NB4 (cell line): ENCODE results near the gene LPP.

Source experiments
- DNase-seq: peaks from one replicate; pipeline ENCODE4 v3.0.0; 2010; ENCODE audit warnings: low read depth
- H3K4me3 ChIP-seq: one replicate; pipeline ENCODE4 v1.5.1; 2011; ENCODE audit warnings: mild to moderate bottlenecking, low read depth, low read length, moderate library complexity
- MAX ChIP-seq: IDR thresholded peaks from 2 replicates; pipeline ENCODE4 v1.6.1; 2011; ENCODE audit warnings: low read depth, low read length
- MYC ChIP-seq: IDR thresholded peaks from 2 replicates; pipeline ENCODE4 v1.6.1; 2011; ENCODE audit warnings: low read depth, low read length
- POLR2A ChIP-seq: IDR thresholded peaks from 2 replicates; pipeline ENCODE4 v1.6.1; 2011; ENCODE audit warnings: mild to moderate bottlenecking; ENCODE audit not compliant: insufficient read length; ENCODE audit errors: extremely low read depth
- TF ChIP-seq, protein P1 (sequence below): IDR thresholded peaks from one replicate; pipeline ENCODE4 v1.5.1; 2012; ENCODE audit warnings: low read depth, low read length

Gene LPP

GRCh38 chr3:188321258-188321657 lies 167.3 kb downstream of the LPP start:
- TF ChIP-seq, protein P1, sequence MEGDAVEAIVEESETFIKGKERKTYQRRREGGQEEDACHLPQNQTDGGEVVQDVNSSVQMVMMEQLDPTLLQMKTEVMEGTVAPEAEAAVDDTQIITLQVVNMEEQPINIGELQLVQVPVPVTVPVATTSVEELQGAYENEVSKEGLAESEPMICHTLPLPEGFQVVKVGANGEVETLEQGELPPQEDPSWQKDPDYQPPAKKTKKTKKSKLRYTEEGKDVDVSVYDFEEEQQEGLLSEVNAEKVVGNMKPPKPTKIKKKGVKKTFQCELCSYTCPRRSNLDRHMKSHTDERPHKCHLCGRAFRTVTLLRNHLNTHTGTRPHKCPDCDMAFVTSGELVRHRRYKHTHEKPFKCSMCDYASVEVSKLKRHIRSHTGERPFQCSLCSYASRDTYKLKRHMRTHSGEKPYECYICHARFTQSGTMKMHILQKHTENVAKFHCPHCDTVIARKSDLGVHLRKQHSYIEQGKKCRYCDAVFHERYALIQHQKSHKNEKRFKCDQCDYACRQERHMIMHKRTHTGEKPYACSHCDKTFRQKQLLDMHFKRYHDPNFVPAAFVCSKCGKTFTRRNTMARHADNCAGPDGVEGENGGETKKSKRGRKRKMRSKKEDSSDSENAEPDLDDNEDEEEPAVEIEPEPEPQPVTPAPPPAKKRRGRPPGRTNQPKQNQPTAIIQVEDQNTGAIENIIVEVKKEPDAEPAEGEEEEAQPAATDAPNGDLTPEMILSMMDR = no peak
- H3K4me3 ChIP-seq = no peak overlapping the region
- DNase-seq = no peak

GRCh38 chr3:188322135-188322887 lies 168.4 kb downstream of the LPP start:
- DNase-seq = no peak
- H3K4me3 ChIP-seq = no peak overlapping the region
- TF ChIP-seq MYC (no peak), MAX (no peak), POLR2A (no peak)
- TF ChIP-seq, protein P1 = no peak

DNA sequence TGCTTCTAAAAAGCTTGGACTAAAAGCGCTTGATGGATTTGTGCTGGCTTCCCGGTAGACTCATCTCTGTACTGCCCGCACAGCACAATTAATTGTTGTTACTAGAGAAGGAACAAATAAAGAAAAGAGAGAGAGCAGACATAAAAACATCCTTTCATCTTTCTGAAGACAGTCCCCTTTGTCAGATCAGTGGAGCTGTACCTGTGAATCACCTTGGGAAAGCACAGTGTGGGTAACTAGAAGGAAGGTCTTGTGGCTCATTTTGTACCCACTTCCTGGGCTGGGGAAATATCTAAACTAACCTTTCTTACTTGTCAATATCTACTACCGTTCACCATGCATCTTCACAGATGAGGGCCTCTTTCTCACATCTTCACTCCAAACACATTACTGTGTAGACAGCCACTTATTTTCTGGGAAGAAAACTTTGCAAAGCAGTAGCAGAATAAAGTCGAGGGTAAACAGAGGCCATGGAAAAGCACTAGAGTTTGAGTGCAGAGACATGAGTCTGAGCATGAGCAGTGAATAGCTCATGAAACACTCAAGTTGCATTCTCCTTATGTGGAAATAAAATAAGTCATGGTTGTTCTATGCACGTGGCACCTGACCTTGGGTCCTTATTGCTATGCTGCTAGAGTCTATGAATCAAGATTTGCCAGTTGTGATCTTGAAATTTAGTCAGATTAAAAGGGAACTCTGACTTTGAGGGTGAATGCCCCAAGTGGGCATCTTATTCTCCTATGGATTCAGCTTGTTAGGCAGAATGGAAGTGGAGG lies 169.3 kb downstream of the LPP start:
- TF ChIP-seq, protein P1 = no peak
- TF ChIP-seq POLR2A = no peak
- TF ChIP-seq MAX = no peak
- TF ChIP-seq MYC = no peak
- no peak for DNase-seq
- H3K4me3 ChIP-seq = no peak overlapping the region

GRCh38 chr3:188326111-188326510 lies 172.2 kb downstream of the LPP start:
- no peak overlapping the region for H3K4me3 ChIP-seq
- TF ChIP-seq MAX (no peak), MYC (no peak), POLR2A (no peak)
- TF ChIP-seq, protein P1 = no peak
- DNase-seq = no peak

DNA sequence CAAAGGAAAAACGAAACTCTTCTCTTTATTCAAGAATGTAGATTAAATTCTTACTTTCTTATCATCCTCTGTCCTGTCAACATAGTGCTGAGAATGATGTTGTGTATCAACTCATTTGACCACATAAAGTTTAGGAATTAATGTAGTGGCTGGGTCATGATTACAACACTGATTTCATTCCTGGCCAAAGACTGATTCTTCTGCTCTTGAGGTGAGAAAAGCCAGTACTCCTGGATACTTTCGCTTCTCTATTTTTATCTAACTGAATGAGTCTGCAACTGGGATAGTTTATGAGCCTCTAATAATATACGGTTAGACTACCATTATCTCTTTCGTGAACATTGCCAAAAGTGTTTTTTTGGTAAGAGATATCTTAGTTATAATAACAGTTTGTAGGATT lies 173.0 kb downstream of the LPP start:
- H3K4me3 ChIP-seq = no peak overlapping the region
- TF ChIP-seq MYC (no peak), MAX (no peak), POLR2A (no peak)
- TF ChIP-seq, protein P1 = no peak
- no peak for DNase-seq
